Nucleus accumbens (tissue), 56 donors: ENCODE measurements around the gene ATAD2B.
"Not testable (repeated sequence)": the region's sequence is repeated elsewhere in the genome, so short reads cannot be mapped to it uniquely, and the experiment has no call there.

ENCODE experiments used
- DNase-seq, 56 donors: peaks; one replicate each; lab custom pipeline; 2025; lab: John Stamatoyannopoulos, UW

Gene ATAD2B

GRCh38 chr2:23756593-23757292, 170.2 kb downstream of the ATAD2B start:
- no peak for DNase-seq

- no peak for DNase-seq
These were observed 172.0 kb downstream of the ATAD2B start for GRCh38 chr2:23754970-23755369.

DNA sequence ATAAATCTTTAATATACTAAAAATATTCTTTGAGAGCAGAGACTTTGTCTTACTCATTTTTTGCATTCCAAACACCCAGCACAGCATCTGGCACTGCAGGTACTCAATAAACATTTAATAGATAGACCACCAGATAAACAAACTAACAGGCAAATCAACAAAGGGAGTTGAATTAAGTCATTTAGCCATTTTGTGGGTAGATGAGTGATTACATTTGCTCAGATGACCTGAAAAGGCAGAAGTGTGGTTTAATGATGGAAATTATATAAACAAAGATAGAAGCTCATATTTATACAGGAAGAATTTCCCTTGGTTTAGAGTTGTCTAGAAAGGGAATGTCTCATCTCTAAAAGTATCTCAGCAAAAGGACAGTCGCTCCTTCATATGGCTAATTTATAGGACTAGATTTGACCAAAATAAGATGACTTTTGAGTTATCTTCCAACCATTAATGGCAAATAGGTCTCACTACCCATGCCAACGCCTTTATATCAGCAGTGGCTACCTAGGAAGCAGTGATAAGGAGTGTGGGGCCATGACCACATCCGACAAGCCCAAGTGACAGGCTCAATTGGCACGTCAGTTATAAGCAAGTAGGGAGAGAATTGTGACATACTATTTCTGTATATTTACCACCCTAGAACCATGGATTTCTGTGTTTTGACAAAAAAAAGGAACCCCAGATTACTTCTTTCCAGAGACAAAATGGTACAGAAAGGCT, 173.5 kb downstream of the ATAD2B start:
- DNase-seq, result no peak

- DNase-seq, result no peak
These were observed 175.1 kb downstream of the ATAD2B start for GRCh38 chr2:23751747-23752265.

- no peak for DNase-seq
These were observed 180.6 kb downstream of the ATAD2B start for GRCh38 chr2:23746141-23746863.

GRCh38 chr2:23745726-23746105, 181.2 kb downstream of the ATAD2B start:
- no peak for DNase-seq

DNA sequence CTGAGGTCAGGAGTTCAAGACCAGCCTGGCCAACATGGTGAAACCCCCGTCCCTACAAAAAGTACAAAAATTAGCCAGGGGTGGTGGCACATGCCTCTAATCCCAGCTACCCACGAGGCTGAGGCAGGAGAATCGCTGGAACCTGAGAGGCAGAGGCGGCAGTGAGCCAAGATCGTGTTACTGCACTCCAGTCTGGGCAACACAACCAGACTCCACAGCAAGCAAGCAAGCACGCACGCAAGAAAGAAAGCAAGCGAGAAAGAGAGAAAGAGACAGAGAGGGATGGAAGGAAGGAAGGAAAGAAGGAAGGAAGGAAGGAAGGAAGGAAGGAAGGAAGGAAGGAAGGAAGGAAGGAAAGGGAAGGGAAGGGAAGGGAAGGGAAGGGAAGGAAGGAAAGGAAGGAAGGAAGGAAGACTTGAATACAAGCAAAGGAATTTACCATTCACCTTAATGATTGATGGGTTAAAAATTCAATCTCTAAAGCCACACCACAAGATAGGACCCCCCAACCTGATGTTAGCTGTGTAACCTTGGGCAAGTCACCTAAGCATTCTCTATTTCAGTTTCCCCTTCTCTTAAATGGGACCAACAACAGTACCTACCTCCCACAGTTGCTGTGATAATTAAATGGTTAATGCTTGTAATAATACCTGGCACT, 181.7 kb downstream of the ATAD2B start:
- DNase-seq, result no peak

DNA sequence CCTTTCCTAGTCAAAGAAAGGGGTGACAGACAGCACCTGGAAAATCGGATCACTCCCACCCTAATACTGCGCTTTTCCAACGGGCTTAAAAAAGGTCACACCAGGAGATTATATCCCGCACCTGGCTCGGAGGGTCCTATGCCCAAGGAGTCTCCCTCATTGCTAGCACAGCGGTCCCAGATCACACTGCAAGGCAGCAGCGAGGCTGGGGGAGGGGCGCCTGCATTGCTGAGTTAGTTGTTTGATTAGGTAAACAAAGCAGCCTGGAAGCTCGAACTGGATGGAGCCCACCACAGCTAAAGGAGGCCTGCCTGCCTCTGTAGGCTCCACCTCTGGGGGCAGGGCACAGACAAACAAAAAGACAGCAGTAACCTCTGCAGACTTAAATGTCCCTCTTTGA, 190.1 kb downstream of the ATAD2B start:
- DNase-seq, result not testable (repeated sequence)

- no peak for DNase-seq
These were observed 192.5 kb downstream of the ATAD2B start for GRCh38 chr2:23734416-23734815.

GRCh38 chr2:23723029-23723428, 203.9 kb downstream of the ATAD2B start:
- not testable (repeated sequence) for DNase-seq

DNA sequence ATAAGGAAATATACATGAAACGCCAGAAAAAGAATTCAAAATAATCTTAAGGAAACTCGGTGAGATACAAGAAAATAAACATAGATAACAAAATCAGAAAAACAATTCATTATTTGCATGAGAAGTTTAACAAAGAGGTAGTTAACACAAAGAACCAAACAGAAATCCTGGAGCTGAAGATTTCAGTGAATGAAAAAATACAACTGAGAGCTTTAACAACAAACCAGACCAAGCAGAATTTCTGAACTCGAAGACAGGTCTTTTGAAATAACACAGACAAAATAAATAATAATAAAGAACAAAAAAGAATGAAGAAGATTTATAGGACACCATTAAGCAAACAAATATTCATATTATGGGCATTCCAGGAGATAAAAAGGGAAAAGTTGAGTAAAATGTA, 204.7 kb downstream of the ATAD2B start:
- DNase-seq, result no peak

- DNase-seq, result no peak
These were observed 205.5 kb downstream of the ATAD2B start for GRCh38 chr2:23721454-23721826.

DNA sequence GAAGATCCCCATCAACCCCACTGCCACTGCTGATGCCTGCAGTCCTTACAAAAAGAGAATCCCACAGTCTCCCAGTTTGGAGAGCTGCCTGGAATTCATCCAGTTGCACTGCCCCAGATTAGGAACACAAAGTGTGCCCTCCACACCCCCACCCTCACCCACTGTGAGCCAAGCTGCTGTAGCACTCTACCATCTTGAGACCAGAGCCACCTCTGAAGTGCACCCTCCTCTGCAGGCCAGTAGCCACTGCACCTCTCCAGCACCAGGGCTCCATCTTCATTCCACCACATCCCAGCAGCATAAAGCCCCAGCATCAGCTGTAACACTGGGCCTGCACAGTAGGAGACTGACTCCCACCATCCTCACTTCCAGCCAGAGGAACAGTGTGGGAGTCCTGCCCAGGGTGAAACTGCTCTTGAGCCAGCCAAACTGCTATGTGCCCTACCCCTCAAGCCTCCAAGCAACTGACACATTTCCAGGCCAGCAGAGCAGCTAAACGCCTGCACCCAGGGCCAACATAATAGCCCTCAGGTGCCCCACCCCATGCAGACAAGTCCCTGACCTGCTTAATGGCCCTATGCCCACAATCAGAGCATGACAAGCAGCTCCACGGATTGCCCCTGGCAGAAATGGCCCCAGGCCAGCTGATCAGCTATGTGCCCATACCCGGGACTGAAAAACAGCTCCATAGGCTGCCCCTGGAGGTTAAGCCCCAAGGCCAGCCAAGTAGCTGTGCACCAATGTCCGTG, 206.0 kb downstream of the ATAD2B start:
- DNase-seq, result no peak

DNA sequence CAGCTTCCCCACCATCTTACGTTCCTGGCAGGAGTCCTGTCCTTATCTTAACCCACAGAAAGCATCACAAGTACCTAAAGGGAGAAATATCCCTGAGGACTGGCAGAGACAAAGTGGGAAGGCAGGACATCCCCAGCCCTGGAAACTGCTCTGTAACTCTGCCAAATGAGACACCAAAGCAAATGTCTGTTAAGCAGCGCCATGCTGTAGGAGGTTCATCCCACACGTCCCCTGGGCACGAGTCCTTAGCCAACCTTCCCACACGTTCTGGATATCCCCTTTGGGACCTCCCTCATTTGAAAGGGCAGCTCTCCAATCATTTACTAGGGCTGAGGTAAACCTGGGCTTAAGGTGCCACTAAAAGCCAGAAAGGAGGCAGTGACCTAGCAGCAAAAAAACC, 207.2 kb downstream of the ATAD2B start:
- DNase-seq, result no peak

DNA sequence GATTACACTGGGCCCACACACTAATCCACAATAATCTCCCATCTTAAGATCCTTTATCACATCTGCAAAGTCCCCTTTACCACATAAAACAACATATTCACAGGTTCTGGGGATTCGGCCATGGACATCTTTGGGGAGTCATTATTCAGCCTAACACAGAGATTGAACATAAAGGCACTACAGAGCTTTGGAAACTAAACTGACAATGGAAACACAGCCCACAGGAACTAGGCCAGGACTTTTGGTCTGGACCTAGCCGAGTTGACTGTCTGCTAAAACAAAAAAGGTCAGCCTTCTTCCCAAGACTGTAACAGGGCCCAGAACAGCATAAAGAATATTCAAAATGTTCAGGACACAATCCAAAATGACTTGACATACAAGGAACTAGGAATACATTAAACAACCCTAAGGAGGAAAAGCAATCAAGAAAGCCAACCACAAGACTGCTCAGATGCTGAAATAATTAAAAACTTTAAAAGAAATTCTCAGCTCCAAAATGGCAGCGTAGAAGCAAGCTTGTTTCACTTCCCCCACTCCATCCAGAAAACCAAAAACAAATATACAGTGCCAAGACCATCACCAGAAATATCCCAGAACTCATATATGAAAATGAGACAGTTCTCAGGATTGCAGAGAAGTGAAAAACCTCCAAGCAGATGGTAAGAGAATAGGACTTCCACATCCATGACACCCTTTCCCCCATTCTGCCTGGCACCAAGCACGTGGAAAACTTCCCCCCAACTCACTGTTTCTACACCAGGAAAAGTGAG, 207.8 kb downstream of the ATAD2B start:
- no peak for DNase-seq

GRCh38 chr2:23713351-23713750, 213.6 kb downstream of the ATAD2B start:
- DNase-seq, result no peak

DNA sequence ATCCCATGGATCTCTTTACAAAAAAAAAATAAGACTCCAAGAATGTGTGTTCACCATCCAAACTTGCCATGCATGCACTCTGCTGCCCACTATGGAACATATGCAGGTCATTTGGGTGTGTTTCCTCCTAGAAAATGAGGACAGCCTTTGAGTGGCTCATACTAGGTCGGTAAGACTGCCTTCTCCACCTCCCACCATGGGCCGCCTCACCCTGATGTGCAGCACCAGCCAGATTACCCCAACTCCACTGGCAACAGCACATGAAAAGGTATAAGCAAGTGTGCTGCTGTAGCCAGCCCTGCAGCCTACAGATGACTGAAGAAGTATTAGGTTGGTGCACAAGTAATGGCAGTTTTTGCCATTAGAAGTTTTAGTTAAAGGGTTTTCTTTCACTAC, 214.2 kb downstream of the ATAD2B start:
- DNase-seq, result no peak

DNA sequence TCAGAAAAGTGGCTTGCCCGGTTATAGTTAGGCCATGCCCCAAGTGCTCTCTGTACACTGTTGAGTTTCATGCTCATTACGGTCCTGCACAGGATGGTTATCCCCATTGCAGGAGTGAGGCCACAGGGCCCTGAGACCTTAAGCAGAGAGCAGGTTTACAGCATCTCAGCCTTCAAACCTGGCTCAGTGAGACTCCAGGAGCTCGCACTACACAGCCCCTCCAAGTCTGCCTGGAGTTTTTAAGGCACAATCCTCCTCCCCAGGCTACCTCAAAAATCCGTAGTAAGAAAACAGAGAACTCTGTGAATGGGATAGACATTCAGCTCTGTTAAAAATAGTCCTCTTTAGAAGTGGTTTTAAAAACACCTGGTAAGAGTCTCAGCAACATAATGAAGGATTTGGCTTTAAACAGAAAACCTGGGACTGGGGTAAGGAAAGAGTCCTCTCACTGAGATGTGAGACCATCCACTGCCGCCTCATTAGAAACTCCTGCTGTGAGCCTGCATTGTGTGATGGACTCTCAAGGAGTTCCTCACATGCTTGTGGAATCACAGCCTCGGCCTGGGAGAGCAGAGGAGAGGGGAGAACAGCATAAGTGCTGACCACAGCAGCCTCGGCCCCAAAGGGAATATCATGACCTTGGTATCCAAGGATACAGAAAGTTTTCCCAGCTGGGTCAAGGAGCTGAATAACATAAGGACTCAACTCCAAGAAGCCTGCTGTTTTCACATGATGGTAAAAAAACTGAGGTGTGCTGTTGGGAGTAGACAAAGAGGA, 214.8 kb downstream of the ATAD2B start:
- DNase-seq, result no peak

- DNase-seq, result no peak
These were observed 217.6 kb downstream of the ATAD2B start for GRCh38 chr2:23709311-23709710.
